ENCODE data around the gene SS18L1. TPM values are rescaled to one million over a fixed set of nuclear protein-coding genes. Genes with fewer than 3 reads are reported as not detected.

Gene SS18L1
- total RNA-seq, 1 donor from 2014 or later, result 5.5 TPM

- no peak for DNase-seq (ENCODE audit: low spot score)
Observed at GRCh38 chr20:62208795-62209755, 65.5 kb downstream of the SS18L1 start.

- DNase-seq (ENCODE audit: low spot score), result no peak
Observed at GRCh38 chr20:62209850-62210495, 66.4 kb downstream of the SS18L1 start.

GRCh38 chr20:62210496-62210855 lies 66.9 kb downstream of the SS18L1 start:
- DNase-seq (ENCODE audit: low spot score), result no peak

- no peak for DNase-seq (ENCODE audit: low spot score)
Observed at GRCh38 chr20:62211216-62211615, 67.6 kb downstream of the SS18L1 start.

- DNase-seq (ENCODE audit: low spot score), result no peak
Observed at GRCh38 chr20:62211769-62212288, 68.3 kb downstream of the SS18L1 start.

GRCh38 chr20:62212299-62212698 lies 68.7 kb downstream of the SS18L1 start:
- no peak for DNase-seq (ENCODE audit: low spot score)

GRCh38 chr20:62214067-62214466 lies 70.5 kb downstream of the SS18L1 start:
- no peak for DNase-seq (ENCODE audit: low spot score)

GRCh38 chr20:62215020-62215990 lies 71.7 kb downstream of the SS18L1 start:
- no peak for DNase-seq (ENCODE audit: low spot score)

- no peak for DNase-seq (ENCODE audit: low spot score)
Observed at GRCh38 chr20:62215991-62216635, 72.5 kb downstream of the SS18L1 start.

- DNase-seq (ENCODE audit: low spot score), result no peak
Observed at GRCh38 chr20:62216636-62217566, 73.3 kb downstream of the SS18L1 start.

- no peak for DNase-seq (ENCODE audit: low spot score)
Observed at GRCh38 chr20:62217913-62218773, 74.6 kb downstream of the SS18L1 start.

GRCh38 chr20:62219101-62219991 lies 75.8 kb downstream of the SS18L1 start:
- no peak for DNase-seq (ENCODE audit: low spot score)

- DNase-seq (ENCODE audit: low spot score), result peak; percentile 33
Observed at GRCh38 chr20:62219992-62220665, 76.6 kb downstream of the SS18L1 start, which contains the start of gene HRH3. Gene HRH3, minus strand, starts transcription at chr20:62220278. Its CDS starts 308 bp downstream, at chr20:62219970.

GRCh38 chr20:62220666-62221568 lies 77.3 kb downstream of the SS18L1 start:
- DNase-seq (ENCODE audit: low spot score), result no peak

- no peak for DNase-seq (ENCODE audit: low spot score)
Observed at GRCh38 chr20:62222266-62222850, 78.8 kb downstream of the SS18L1 start.

GRCh38 chr20:62222972-62223371 lies 79.4 kb downstream of the SS18L1 start:
- DNase-seq (ENCODE audit: low spot score), result no peak

Measured in umbilical cord (tissue), 2 donors.